Trophoblast cell (in vitro differentiated cells and primary cell): ENCODE measurements around the gene LRWD1.

ENCODE experiments used
- DNase-seq, 2 donors: peaks; one replicate each; pipeline ENCODE4 v3.0.0-alpha.2; 2016
- H2AFZ ChIP-seq: 2 replicates; pipeline ENCODE4 v1.6.1; 2013; ENCODE audit warnings: low read length, moderate library complexity, mild to moderate bottlenecking; ENCODE audit not compliant: insufficient read depth, poor library complexity
- H2AK5ac ChIP-seq: 2 replicates; pipeline ENCODE4 v1.6.1; 2013; ENCODE audit warnings: mild to moderate bottlenecking, low read length
- H2BK120ac ChIP-seq: 2 replicates; pipeline ENCODE4 v1.6.1; 2013; ENCODE audit warnings: low read length, mild to moderate bottlenecking, moderate library complexity; ENCODE audit not compliant: insufficient read depth, poor library complexity
- H2BK12ac ChIP-seq: 2 replicates; pipeline ENCODE4 v1.6.1; 2013; ENCODE audit warnings: mild to moderate bottlenecking, low read length, moderate library complexity
- H2BK5ac ChIP-seq: 2 replicates; pipeline ENCODE4 v1.6.1; 2013; ENCODE audit warnings: low read length, low read depth, moderate library complexity, mild to moderate bottlenecking; ENCODE audit not compliant: poor library complexity
- H3K14ac ChIP-seq: 2 replicates; pipeline ENCODE4 v1.6.1; 2013; ENCODE audit warnings: mild to moderate bottlenecking, low read length
- H3K18ac ChIP-seq: 2 replicates; pipeline ENCODE4 v1.6.1; 2013; ENCODE audit warnings: mild to moderate bottlenecking, low read length
- H3K23ac ChIP-seq: 2 replicates; pipeline ENCODE4 v1.6.1; 2013; ENCODE audit warnings: low read length
- H3K27ac ChIP-seq: 2 replicates; pipeline ENCODE4 v1.5.1; 2013; ENCODE audit warnings: low read depth, mild to moderate bottlenecking, inconsistent platforms, low read length, moderate library complexity
- H3K27me3 ChIP-seq: 2 replicates; pipeline ENCODE4 v1.6.1; 2013; ENCODE audit warnings: inconsistent platforms, mild to moderate bottlenecking, low read length, moderate library complexity; ENCODE audit not compliant: insufficient read depth
- H3K36me3 ChIP-seq, 2 experiments: 1 replicate in 1 of 2; 2 replicates in 1 of 2; pipeline ENCODE4 v1.6.1; 2013; ENCODE audit warnings: low read length in 2 of 2, mild to moderate bottlenecking in 2 of 2, moderate library complexity in 1 of 2; ENCODE audit not compliant: insufficient read depth in 2 of 2, control insufficient read depth in 1 of 2
- H3K4ac ChIP-seq: 2 replicates; pipeline ENCODE4 v1.6.1; 2013; ENCODE audit warnings: low read depth, mild to moderate bottlenecking, low read length, moderate library complexity
- H3K4me1 ChIP-seq, 2 experiments: 1 replicate in 1 of 2; 2 replicates in 1 of 2; pipeline ENCODE4 v1.6.1; 2013; ENCODE audit warnings: low read length in 2 of 2, mild to moderate bottlenecking in 2 of 2, moderate library complexity in 1 of 2; ENCODE audit not compliant: insufficient read depth in 2 of 2, control insufficient read depth in 1 of 2
- H3K4me2 ChIP-seq: 2 replicates; pipeline ENCODE4 v1.6.1; 2013; ENCODE audit warnings: inconsistent platforms, mild to moderate bottlenecking, low read length, moderate library complexity
- H3K4me3 ChIP-seq: 2 replicates; pipeline ENCODE4 v1.5.1; 2013; ENCODE audit warnings: mild to moderate bottlenecking, low read depth, low read length, inconsistent platforms
- H3K79me1 ChIP-seq: one replicate; pipeline ENCODE4 v1.6.1; 2013; ENCODE audit warnings: low read length
- H3K79me2 ChIP-seq: 2 replicates; pipeline ENCODE4 v1.6.1; 2013; ENCODE audit warnings: low read length, mild to moderate bottlenecking; ENCODE audit not compliant: control insufficient read depth, insufficient read depth, poor library complexity
- H3K9ac ChIP-seq: 2 replicates; pipeline ENCODE4 v1.6.1; 2013; ENCODE audit warnings: mild to moderate bottlenecking, low read length
- H3K9me3 ChIP-seq: 2 replicates; pipeline ENCODE4 v1.6.1; 2013; ENCODE audit warnings: low read depth, mild to moderate bottlenecking, control low read depth, inconsistent platforms, low read length; ENCODE audit not compliant: insufficient read depth
- H4K12ac ChIP-seq: 2 replicates; pipeline ENCODE4 v1.6.1; 2013; ENCODE audit warnings: low read depth, mild to moderate bottlenecking, low read length, moderate library complexity
- H4K8ac ChIP-seq: 2 replicates; pipeline ENCODE4 v1.6.1; 2013; ENCODE audit warnings: low read depth, mild to moderate bottlenecking, low read length, moderate library complexity
- H4K91ac ChIP-seq: one replicate; pipeline ENCODE4 v1.6.1; 2013; ENCODE audit warnings: low read depth, mild to moderate bottlenecking, low read length, moderate library complexity
- WGBS: extraction: QIAGEN DNeasy Blood & Tissue Kit; methylation state at CpG from one replicate; pipeline ENCODE4 v1.1.7; 2013; ENCODE audit warnings: missing lambda C conversion rate; ENCODE audit not compliant: insufficient read length, insufficient coverage; ENCODE audit errors: extremely low coverage; 5-methylcytosine and 5-hydroxymethylcytosine counted together

Gene LRWD1

GRCh38 chr7:102431617-102432298 lies 33.0 kb upstream of the LRWD1 start:
- WGBS, result no CpG with 5 or more reads among the region's 17 CpGs
- peak; percentile 33 to 48 for DNase-seq
- Histone ChIP-seq H2AFZ (no peak overlapping the region), H3K27me3 (no peaks in the 10 kb centered on the region), H3K79me1 (peaks cover 8% of the 10 kb centered on the region), H3K36me3 (peaks cover 13 to 17% of the 10 kb centered on the region in 2 experiments), H3K4ac (no peak overlapping the region), H3K79me2 (peaks cover 6% of the 10 kb centered on the region), H3K4me3 (no peak overlapping the region), H3K9me3 (no peaks in the 10 kb centered on the region), H3K23ac (no peak overlapping the region), H2BK5ac (no peak overlapping the region), H3K4me2 (no peak overlapping the region), H3K9ac (no peak overlapping the region), H3K27ac (peak overlapping the region; percentile 52), H2AK5ac (peak overlapping the region; percentile 17), H4K91ac (no peak overlapping the region), H2BK120ac (no peak overlapping the region), H3K4me1 (peaks cover 12 to 19% of the 10 kb centered on the region in 2 experiments), H4K8ac (no peak overlapping the region), H3K18ac (no peak overlapping the region), H3K14ac (no peak overlapping the region), H4K12ac (no peak overlapping the region), H2BK12ac (no peak overlapping the region)

- Histone ChIP-seq H3K4me3 (peak overlapping the region; percentile 62), H2AK5ac (peak overlapping the region; percentile 73), H3K79me2 (peaks cover 6% of the 10 kb centered on the region), H3K79me1 (peaks cover 8% of the 10 kb centered on the region), H3K9me3 (no peaks in the 10 kb centered on the region), H2AFZ (peak overlapping the region; percentile 82), H2BK120ac (peak overlapping the region; percentile 79), H3K4me1 (peaks cover 12 to 19% of the 10 kb centered on the region in 2 experiments), H3K27ac (peak overlapping the region; percentile 43), H3K14ac (peak overlapping the region; percentile 88), H3K36me3 (peaks cover 8 to 13% of the 10 kb centered on the region in 2 experiments), H2BK5ac (peak overlapping the region; percentile 58), H3K4me2 (peak overlapping the region; percentile 57), H4K91ac (peak overlapping the region; percentile 97), H3K23ac (no peak overlapping the region), H4K8ac (peak overlapping the region; percentile 86), H3K18ac (peak overlapping the region; percentile 82), H3K27me3 (no peaks in the 10 kb centered on the region), H4K12ac (peak overlapping the region; percentile 94), H2BK12ac (peak overlapping the region; percentile 32), H3K9ac (no peak overlapping the region), H3K4ac (peak overlapping the region; percentile 38)
- peak in 1 of 2 donors; percentile 42 for DNase-seq
- WGBS, result no CpG with 5 or more reads among the region's 27 CpGs
Measured at GRCh38 chr7:102432442-102433218, 32.2 kb upstream of the LRWD1 start.

- no peaks in the 10 kb centered on the region for H3K27me3 ChIP-seq
- H3K23ac ChIP-seq, result no peak within 1 kb of the TSS
- peak within 1 kb of the TSS; percentile 94 for H4K12ac ChIP-seq
- H3K14ac ChIP-seq, result peak within 1 kb of the TSS; percentile 88
- peaks cover 6 to 9% of the 10 kb centered on the region in 2 experiments for H3K36me3 ChIP-seq
- peak within 1 kb of the TSS; percentile 43 for H3K27ac ChIP-seq
- peak within 1 kb of the TSS; percentile 86 for H2BK12ac ChIP-seq
- H2AK5ac ChIP-seq, result peak within 1 kb of the TSS; percentile 73
- H4K91ac ChIP-seq, result peak within 1 kb of the TSS; percentile 97
- peak within 1 kb of the TSS; percentile 58 for H2BK5ac ChIP-seq
- peaks cover 6% of the 10 kb centered on the region for H3K79me2 ChIP-seq
- peak within 1 kb of the TSS; percentile 86 for H4K8ac ChIP-seq
- peaks cover 8% of the 10 kb centered on the region for H3K79me1 ChIP-seq
- WGBS, result no CpG with 5 or more reads among the region's 90 CpGs
- peak within 1 kb of the TSS; percentile 79 for H2BK120ac ChIP-seq
- H3K4me3 ChIP-seq, result peak within 1 kb of the TSS; percentile 91
- peak within 1 kb of the TSS; percentile 82 for H2AFZ ChIP-seq
- no peaks in the 10 kb centered on the region for H3K9me3 ChIP-seq
- H3K9ac ChIP-seq, result peak within 1 kb of the TSS; percentile 86
- DNase-seq, result peak; percentile 38 to 69
- peak within 1 kb of the TSS; percentile 57 for H3K4me2 ChIP-seq
- peaks cover 12 to 19% of the 10 kb centered on the region in 2 experiments for H3K4me1 ChIP-seq
- H3K18ac ChIP-seq, result peak within 1 kb of the TSS; percentile 90
- H3K4ac ChIP-seq, result peak within 1 kb of the TSS; percentile 86
Measured at GRCh38 chr7:102433219-102434038, 31.4 kb upstream of the LRWD1 start, which contains the start of gene ORAI2. ORAI2 (plus strand) TSS chr7:102433575; CDS start chr7:102438957, 5,382 bp downstream.

- no peak overlapping the region for H3K27ac ChIP-seq
- H3K9me3 ChIP-seq, result peaks cover 3% of the 10 kb centered on the region
- no peak overlapping the region for H2BK120ac ChIP-seq
- peaks cover 11 to 13% of the 10 kb centered on the region in 2 experiments for H3K36me3 ChIP-seq
- H4K12ac ChIP-seq, result peak overlapping the region; percentile 71
- H3K27me3 ChIP-seq, result no peaks in the 10 kb centered on the region
- H3K23ac ChIP-seq, result no peak overlapping the region
- WGBS, result no CpG with 5 or more reads among the region's 9 CpGs
- H3K79me2 ChIP-seq, result peaks cover 6% of the 10 kb centered on the region
- no peak overlapping the region for H3K4ac ChIP-seq
- H3K18ac ChIP-seq, result no peak overlapping the region
- H2BK5ac ChIP-seq, result no peak overlapping the region
- no peak overlapping the region for H2BK12ac ChIP-seq
- H4K8ac ChIP-seq, result no peak overlapping the region
- H3K4me2 ChIP-seq, result peak overlapping the region; percentile 57
- peaks cover 12 to 19% of the 10 kb centered on the region in 2 experiments for H3K4me1 ChIP-seq
- H3K9ac ChIP-seq, result peak overlapping the region; percentile 86
- no peak for DNase-seq
- peaks cover 8% of the 10 kb centered on the region for H3K79me1 ChIP-seq
- H2AK5ac ChIP-seq, result no peak overlapping the region
- peak overlapping the region; percentile 82 for H4K91ac ChIP-seq
- peak overlapping the region; percentile 91 for H3K4me3 ChIP-seq
- H3K14ac ChIP-seq, result no peak overlapping the region
- H2AFZ ChIP-seq, result peak overlapping the region; percentile 69
Measured at GRCh38 chr7:102434039-102434486, 30.7 kb upstream of the LRWD1 start.
